HL-60 (cell line): Measurements from ENCODE around the gene CLDN6.

Experiments used
- DNase-seq, 2 experiments: peaks; one replicate each; pipeline ENCODE4 v3.0.0-alpha.2; 2010 to 2020; ENCODE audit warnings: low read depth in 1 of 2, low spot score in 1 of 2
- H3K27ac ChIP-seq: fragments of 250-450 bp; sonication (Bioruptor Pico); replicated peaks from 2 replicates; pipeline ENCODE4 v1.5.1; 2020; ENCODE audit warnings: mild to moderate bottlenecking, moderate library complexity
- H3K27me3 ChIP-seq: fragments of 250-450 bp; sonication (Bioruptor Pico); 2 replicates; pipeline ENCODE4 v1.5.1; 2021; ENCODE audit warnings: mild to moderate bottlenecking, moderate library complexity; ENCODE audit not compliant: insufficient read depth, poor library complexity, severe bottlenecking
- H3K4me3 ChIP-seq: replicated peaks from 2 replicates; pipeline ENCODE4 v1.5.1; 2011; ENCODE audit warnings: mild to moderate bottlenecking, control low read depth, low read length; ENCODE audit not compliant: insufficient read depth
- CTCF ChIP-seq: IDR thresholded peaks from one replicate; pipeline ENCODE4 v1.5.1; 2011; ENCODE audit warnings: low read length, control low read depth, inconsistent platforms; ENCODE audit not compliant: insufficient read depth
- GABPA ChIP-seq: IDR thresholded peaks from 2 replicates; pipeline ENCODE4 v1.6.1; 2012; ENCODE audit warnings: low read depth
- POLR2AphosphoS5 ChIP-seq: IDR thresholded peaks from 2 replicates; pipeline ENCODE4 v1.6.1; 2012; ENCODE audit warnings: low read depth
- REST ChIP-seq: IDR thresholded peaks from 2 replicates; pipeline ENCODE4 v1.6.1; 2012; ENCODE audit warnings: low read depth; ENCODE audit not compliant: insufficient replicate concordance
- SPI1 ChIP-seq: IDR thresholded peaks from 2 replicates; pipeline ENCODE4 v1.6.1; 2012; ENCODE audit warnings: low read depth, mild to moderate bottlenecking, borderline replicate concordance

CLDN6 gene

DNA sequence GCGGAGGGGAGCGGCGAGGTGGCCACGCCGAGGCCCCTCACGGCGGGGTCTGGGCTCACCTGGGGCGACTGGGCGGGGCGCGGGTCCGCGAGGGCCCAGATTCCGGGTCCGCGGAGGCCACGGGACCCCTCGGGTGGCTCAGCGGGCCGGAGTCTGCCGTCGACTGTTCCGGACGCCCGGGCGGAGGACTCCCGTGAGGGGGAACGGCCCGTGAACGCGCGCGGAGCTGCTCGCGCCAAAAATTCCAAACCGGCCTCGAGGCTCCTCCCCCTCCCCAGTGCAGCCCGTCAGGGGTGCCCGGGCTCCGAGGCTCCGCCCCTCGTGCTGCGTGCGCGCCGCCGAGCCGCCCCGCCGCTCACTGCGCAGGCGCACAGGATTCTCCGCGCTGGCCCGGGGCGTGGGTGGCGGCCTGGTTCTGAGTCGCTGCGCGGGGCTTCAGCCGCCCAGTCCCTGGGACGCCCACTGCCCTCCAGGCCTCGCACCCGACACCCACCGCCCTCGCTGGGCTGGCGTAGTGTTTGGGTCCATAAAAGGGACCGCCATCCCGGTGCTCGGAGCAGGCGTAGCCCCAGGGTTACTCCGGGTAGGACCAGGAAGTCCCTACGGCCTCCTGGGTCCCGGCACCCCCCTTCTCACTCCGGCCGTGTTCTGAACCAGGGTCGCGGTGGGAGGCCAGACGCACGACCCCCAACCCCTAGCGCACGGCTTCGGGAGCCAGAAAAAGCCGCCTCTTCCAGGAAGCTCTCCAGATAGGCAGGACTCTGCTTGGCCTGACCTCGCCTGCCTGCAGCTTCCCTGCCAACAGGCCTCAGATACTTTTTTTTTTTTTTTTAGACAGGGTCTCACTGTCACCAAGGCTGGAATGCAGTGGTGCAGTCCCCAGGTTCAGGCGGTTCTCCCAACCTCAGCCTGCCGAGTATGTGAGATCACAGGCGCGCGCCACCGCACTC lies 37.5 kb downstream of the CLDN6 start, which contains the start of gene PKMYT1:
Gene PKMYT1, minus strand, starts transcription at position 220 of the 950 bp plus-strand sequence. CDS start 789 bp downstream, outside the sequence.
- Histone ChIP-seq H3K27me3 (no peaks in the 10 kb centered on the region), H3K27ac (peak within 1 kb of the TSS; percentile 88), H3K4me3 (peak within 1 kb of the TSS; percentile 85)
- peak; percentile 88 to 92 for DNase-seq
- TF ChIP-seq GABPA (no peak), POLR2AphosphoS5 (peak; percentile 92), REST (peak; percentile 28)

- peak overlapping the region; percentile 88 for H3K27ac ChIP-seq
- peak in 1 of 2 experiments; percentile 52 for DNase-seq
- TF ChIP-seq GABPA (no peak), CTCF (no peak), SPI1 (no peak), REST (no peak), POLR2AphosphoS5 (no peak)
- peak overlapping the region; percentile 85 for H3K4me3 ChIP-seq
- H3K27me3 ChIP-seq, result no peaks in the 10 kb centered on the region
Observed at GRCh38 chr16:2979669-2980226, 38.2 kb downstream of the CLDN6 start.

- no peak overlapping the region for H3K27ac ChIP-seq
- H3K4me3 ChIP-seq, result no peak overlapping the region
- no peak for TF ChIP-seq POLR2AphosphoS5
- no peak for TF ChIP-seq GABPA
- no peak for TF ChIP-seq SPI1
- no peak for TF ChIP-seq CTCF
- no peak for TF ChIP-seq REST
- no peak for DNase-seq
- H3K27me3 ChIP-seq, result no peaks in the 10 kb centered on the region
Observed at GRCh38 chr16:2977440-2977839, 40.5 kb downstream of the CLDN6 start.
